Stimulated activated naive CD4-positive, alpha-beta T cell treated with Interleukin-2 at 50 U/mL for 16 hours (primary cell): Measurements from ENCODE around the gene PCARE.

Source experiments
- DNase-seq: peaks from one replicate; lab custom pipeline; 2025; lab: John Stamatoyannopoulos, UW

The PCARE gene

DNA sequence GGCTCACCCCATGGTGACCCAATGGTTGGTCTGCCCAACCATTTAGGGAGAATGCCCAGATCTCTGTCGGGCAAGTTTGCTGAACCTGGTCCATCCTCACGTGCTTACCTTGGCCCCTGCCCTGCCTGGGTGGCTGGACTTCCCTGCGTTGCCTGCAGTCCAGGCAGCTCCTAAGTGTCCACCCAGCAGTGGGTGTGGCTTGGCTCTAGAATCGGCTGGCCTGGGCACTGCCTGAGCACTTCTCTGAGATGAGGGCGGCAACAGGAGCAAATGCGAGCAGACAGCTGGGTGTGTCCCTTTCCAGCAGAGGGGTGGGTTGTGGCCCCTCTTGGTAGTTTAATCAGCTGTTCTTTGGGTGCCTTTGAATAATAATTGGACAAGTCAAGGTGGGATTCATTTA lies 11.3 kb downstream of the PCARE start:
- DNase-seq: no peak

DNA sequence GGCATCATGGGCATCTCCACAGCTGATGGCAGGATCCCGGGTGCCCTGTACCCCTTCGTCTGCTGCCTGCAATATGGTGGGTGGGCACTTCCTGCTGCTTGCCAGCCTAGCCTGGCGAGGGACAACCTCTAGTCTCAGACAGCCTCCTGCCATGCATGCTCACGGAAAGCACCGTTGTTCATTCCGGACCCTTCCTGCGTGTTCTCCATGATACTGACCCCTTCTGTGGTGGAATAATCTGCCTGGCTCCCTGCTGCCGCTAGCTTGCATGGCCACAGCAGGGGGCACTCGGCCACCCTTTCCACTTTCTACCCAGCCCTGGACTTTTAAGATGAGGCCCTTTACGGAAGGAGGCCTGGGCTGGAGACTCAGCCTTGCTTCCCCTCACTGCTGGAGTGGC lies 12.0 kb downstream of the PCARE start:
- DNase-seq: no peak

DNA sequence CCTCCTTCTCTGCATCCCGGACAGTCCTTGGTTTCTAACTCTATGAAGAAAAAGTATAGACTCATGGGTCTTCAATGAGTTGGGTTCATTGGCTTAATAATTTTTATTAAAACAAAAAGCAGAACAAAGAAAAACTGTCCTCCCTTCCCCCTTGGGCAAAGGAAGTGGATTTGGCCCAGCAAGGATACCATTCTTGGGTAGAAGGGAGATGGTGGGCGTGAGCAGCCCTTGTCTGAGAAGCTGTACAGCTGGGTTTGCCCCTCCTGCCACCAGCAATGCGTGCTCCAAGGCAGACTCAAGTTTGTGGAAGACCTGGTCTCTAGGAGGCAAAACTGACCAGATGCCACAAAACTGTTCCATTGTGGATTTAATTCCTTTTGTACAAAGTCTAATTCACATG lies 12.7 kb downstream of the PCARE start:
- DNase-seq: no peak

DNA sequence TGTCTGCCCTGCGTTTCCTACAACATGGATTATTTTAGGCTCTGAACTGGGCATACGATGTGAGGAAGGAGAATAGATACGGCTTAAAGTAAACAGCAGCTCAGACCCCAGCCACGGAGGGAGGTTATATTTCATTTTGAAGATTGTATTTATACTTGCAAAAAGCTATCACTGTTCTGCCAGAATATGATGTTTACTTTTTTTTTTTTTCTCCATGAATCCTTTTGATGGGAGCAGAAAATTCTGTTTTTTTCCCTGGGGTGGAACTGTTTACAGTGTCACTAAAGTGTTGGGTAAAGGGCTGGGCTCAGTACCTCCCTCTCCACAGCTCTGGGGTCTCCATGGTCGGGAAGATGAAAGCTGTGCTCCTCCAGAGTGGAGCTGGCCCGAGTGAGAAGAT lies 13.1 kb downstream of the PCARE start:
- no peak for DNase-seq

- no peak for DNase-seq
Observed at GRCh38 chr2:29060441-29060840, 13.9 kb downstream of the PCARE start.

GRCh38 chr2:29059624-29060023 lies 14.7 kb downstream of the PCARE start:
- DNase-seq: no peak

- DNase-seq: no peak
Observed at GRCh38 chr2:29057006-29057405, 17.3 kb downstream of the PCARE start.

DNA sequence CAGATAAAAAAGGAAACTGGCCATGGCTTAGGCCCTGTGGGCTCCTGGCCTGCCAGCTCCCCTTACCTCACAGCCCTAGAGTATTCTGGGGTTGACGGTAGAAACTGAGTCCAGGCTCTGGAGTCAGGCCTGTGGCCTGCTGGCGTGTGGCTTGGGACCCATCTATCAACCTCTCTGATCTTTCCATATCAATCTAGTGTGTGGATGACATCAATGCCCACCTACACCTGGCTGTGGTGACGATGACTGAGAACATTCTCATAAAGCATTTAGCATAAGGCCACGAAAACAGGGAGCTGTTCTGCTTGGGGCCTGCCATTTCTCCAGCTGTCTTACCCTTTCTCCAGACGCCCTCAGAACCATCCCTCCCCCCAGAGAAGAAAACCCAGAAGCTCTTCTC lies 17.9 kb downstream of the PCARE start:
- DNase-seq: no peak

- no peak for DNase-seq
Observed at GRCh38 chr2:29055601-29056000, 18.7 kb downstream of the PCARE start.

GRCh38 chr2:29054430-29054829 lies 19.9 kb downstream of the PCARE start:
- DNase-seq: no peak

DNA sequence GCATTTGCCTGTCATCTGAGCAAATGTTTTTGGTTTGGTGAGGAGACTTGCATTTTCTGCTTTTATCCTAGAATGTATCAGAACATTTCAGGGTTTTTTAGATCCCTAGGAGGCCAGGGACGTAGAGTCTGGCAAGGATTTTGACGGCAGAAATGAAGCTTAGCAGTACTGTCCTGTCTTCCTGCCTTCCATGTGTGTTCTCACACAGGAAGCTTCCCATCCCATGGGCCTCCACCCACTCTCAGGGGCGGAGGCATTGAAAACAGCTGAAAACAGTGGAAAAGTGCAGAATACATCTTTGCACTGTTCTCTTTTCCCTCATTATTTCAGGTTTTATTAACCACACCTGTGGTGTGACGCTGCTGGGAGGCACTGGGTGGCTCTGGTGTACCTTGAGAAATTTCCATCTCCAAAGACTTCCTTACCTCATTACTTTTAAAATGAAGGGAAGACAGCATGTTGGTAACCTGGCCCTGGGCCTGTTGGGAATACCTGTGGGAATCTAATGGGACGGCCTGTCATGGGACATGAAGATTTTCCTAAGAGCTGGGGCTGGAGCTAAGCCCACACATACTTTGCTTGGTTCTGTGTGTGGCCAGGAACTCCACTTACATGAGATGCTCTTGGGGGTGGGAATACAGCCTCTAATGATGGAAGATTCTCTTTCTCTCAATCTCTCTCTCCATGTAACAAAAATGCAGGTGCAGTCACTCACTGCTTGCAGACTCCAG lies 20.5 kb downstream of the PCARE start:
- no peak for DNase-seq

- DNase-seq: no peak
Observed at GRCh38 chr2:29053223-29053622, 21.1 kb downstream of the PCARE start.

DNA sequence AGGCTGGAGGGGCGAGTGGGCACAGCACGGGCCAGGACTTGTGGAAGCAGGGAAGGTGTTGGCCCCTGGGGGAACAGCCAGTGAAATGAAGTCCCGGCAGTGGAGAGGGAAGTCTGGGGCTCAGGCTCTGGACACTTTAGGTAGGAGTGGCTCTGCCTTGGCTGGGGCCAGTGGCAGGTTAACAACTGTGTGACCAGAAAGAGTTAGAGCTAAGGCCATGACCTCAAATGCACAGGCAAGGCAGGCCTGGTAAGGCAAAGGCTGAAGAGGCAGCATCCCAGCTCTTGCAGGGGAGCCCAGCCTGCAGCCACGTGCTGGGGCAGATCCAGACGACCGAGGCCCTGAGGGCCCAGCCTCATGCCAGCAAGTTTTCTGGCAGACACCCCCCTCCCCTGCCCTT lies 21.5 kb downstream of the PCARE start:
- DNase-seq: no peak

DNA sequence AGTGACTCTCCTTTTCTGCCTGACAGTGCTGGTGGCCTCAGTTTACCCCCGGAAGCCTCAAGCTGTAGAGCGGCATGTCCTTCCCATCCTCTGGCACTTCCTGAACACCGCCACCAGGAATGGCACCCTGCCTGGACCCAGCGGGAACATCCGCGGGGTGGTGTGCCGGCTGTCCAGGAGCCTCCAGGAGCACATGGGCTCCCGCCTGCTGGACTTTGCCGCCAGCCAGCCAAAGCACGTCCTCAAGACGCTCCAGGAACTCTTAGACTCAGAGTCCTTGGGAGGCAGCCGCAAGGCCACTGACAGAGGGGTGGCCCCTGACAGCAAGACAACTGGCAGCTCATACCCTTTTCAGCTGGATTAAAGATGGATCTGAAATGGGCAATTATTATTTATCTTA lies 22.6 kb downstream of the PCARE start:
- no peak for DNase-seq

GRCh38 chr2:29050591-29050990 lies 23.7 kb downstream of the PCARE start:
- DNase-seq: no peak

- DNase-seq: no peak
Observed at GRCh38 chr2:29047083-29047845, 27.1 kb downstream of the PCARE start.

DNA sequence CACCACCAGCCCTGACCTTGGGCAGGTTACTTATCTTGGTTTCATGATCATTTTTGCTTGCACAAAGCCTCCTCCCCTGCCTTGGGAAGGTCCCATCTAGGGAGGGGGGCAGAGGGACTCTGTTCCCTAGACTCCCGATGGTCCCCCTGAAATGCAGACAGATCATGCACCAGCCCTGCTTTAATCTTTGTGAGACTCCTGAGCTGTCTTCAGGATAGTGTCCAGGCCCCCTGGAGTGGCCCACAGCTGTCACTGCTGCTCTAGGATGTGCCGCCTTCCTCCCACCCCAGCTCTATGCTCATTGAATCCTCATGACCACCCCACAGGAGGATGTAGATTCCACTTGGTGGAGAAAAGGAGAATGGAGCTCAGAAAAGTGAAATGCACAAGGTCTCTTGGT lies 28.0 kb downstream of the PCARE start:
- no peak for DNase-seq

- no peak for DNase-seq
Observed at GRCh38 chr2:29044459-29044858, 29.9 kb downstream of the PCARE start.

- no peak for DNase-seq
Observed at GRCh38 chr2:29042561-29043075, 31.7 kb downstream of the PCARE start.

GRCh38 chr2:29041161-29041660 lies 33.1 kb downstream of the PCARE start:
- DNase-seq: no peak

DNA sequence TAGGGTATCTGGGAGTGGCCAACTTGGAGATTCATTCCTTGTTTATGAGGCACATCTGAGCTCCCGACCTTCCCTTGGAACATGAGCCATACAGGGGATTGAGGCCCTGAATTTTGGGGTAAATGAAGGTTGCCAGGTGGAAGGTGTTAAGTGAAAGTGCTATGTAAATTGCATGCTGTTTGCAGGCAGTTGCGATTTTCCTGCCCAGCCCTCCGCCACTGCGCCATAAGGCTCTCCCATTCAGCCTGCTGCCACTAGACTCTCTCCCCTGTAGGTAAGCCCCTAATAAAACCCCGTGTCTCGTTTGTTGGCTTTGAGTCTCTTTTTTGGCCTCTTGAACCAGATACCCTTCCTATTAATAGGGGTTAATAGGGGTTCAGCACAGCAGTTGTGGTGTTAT lies 33.8 kb downstream of the PCARE start:
- no peak for DNase-seq

GRCh38 chr2:29039718-29040480 lies 34.4 kb downstream of the PCARE start:
- no peak for DNase-seq
